SK-N-SH (cell line): ENCODE measurements around the gene SZT2. TPM values are rescaled to one million over a fixed set of nuclear protein-coding genes. Genes with fewer than 3 reads are reported as not detected.

Experiments used
- CTCF ChIA-PET: fragments of 300-600, 350-600 bp; formaldehyde crosslinking; extraction: SDS; loops from one replicate; lab custom pipeline; 2021; lab: Yijun Ruan, JAX
- POLR2A ChIA-PET: fragments of 350-600 bp; sonication (Branson Sonifier 250); formaldehyde crosslinking; extraction: SDS; loops from one replicate; lab custom pipeline; 2020; ENCODE audit warnings: antibody characterized with exemption, inconsistent platforms; lab: Yijun Ruan, JAX
- DNase-seq: peaks from one replicate; pipeline ENCODE4 v3.0.0; 2012
- H2AFZ ChIP-seq: fragments of 200-600 bp; sonication (generic); 2 replicates; pipeline ENCODE4 v1.8.1; 2016; ENCODE audit warnings: antibody characterized with exemption, mild to moderate bottlenecking, low read depth
- H3F3A ChIP-seq: fragments of 200-600 bp; sonication (generic); replicated peaks from 2 replicates; pipeline ENCODE3; 2016; ENCODE audit warnings: antibody characterized with exemption, mild to moderate bottlenecking; ENCODE audit not compliant: insufficient read depth
- H3K27ac ChIP-seq, 2 experiments: fragments of 200-500 bp in 1 of 2; fragments of 200-600 bp in 1 of 2; sonication (Bioruptor generic) in 1 of 2; sonication (generic), shearing (Covaris generic) in 1 of 2; 2 replicates each; pipeline versions ENCODE4 v1.5.1 to v1.6.1; 2014 to 2016; ENCODE audit warnings: low read depth in 2 of 2, inconsistent platforms in 1 of 2, low read length in 1 of 2, mild to moderate bottlenecking in 1 of 2, mixed read lengths in 1 of 2
- H3K27me3 ChIP-seq: fragments of 200-600 bp; sonication (generic), shearing (Covaris generic); 2 replicates; pipeline ENCODE4 v1.6.1; 2016; ENCODE audit warnings: mixed run types; ENCODE audit not compliant: insufficient read depth
- H3K36me3 ChIP-seq, 2 experiments: fragments of 200-500 bp in 1 of 2; fragments of 200-600 bp in 1 of 2; sonication (Bioruptor generic) in 1 of 2; sonication (generic) in 1 of 2; replicated peaks in 1 of 2; 2 replicates each; pipeline versions ENCODE3 to v1.5.1; 2014 to 2016; ENCODE audit warnings: low read length in 1 of 2, mild to moderate bottlenecking in 1 of 2; ENCODE audit not compliant: insufficient read depth in 2 of 2, control insufficient read depth in 1 of 2
- H3K4me1 ChIP-seq, 2 experiments: fragments of 200-500 bp in 1 of 2; fragments of 200-600 bp in 1 of 2; sonication (Bioruptor generic) in 1 of 2; sonication (generic), shearing (Covaris generic) in 1 of 2; 2 replicates each; pipeline versions ENCODE4 v1.5.1 to v1.6.1; 2014 to 2016; ENCODE audit warnings: low read depth in 1 of 2, low read length in 1 of 2, mixed run types in 1 of 2; ENCODE audit not compliant: insufficient read depth in 2 of 2, control insufficient read depth in 1 of 2
- H3K4me2 ChIP-seq: fragments of 200-600 bp; sonication (generic), shearing (Covaris generic); 2 replicates; pipeline ENCODE4 v1.6.1; 2017; ENCODE audit warnings: mixed run types
- H3K4me3 ChIP-seq, 2 experiments: fragments of 200-500 bp in 1 of 2; fragments of 200-600 bp in 1 of 2; sonication (Bioruptor generic) in 1 of 2; sonication (generic), shearing (Covaris generic) in 1 of 2; 2 replicates each; pipeline versions ENCODE4 v1.5.1 to v1.8.1; 2014 to 2016; ENCODE audit warnings: low read depth in 2 of 2, inconsistent platforms in 1 of 2, low read length in 1 of 2, mild to moderate bottlenecking in 1 of 2, mixed read lengths in 1 of 2, moderate library complexity in 1 of 2
- H3K79me2 ChIP-seq: fragments of 200-600 bp; sonication (generic); 2 replicates; pipeline ENCODE4 v1.8.1; 2017; ENCODE audit warnings: mild to moderate bottlenecking; ENCODE audit not compliant: insufficient read depth
- H3K9ac ChIP-seq: fragments of 200-600 bp; sonication (generic); 2 replicates; pipeline ENCODE4 v1.6.1; 2017; ENCODE audit warnings: mixed run types
- H3K9me2 ChIP-seq: fragments of 200-600 bp; sonication (generic); 2 replicates; pipeline ENCODE4 v1.6.1; 2017; ENCODE audit warnings: mixed run types
- H3K9me3 ChIP-seq: fragments of 200-600 bp; sonication (generic); 2 replicates; pipeline ENCODE4 v1.6.1; 2017; ENCODE audit warnings: mixed run types, mild to moderate bottlenecking, moderate library complexity
- H4K20me1 ChIP-seq: fragments of 200-600 bp; sonication (generic); 2 replicates; pipeline ENCODE4 v1.6.1; 2017; ENCODE audit warnings: mild to moderate bottlenecking, mixed run types; ENCODE audit not compliant: insufficient read depth
- FOSL2 ChIP-seq: IDR thresholded peaks from 2 replicates; pipeline ENCODE4 v1.4.0; 2012; ENCODE audit warnings: low read depth, mild to moderate bottlenecking, moderate library complexity, borderline replicate concordance
- FOXJ3 ChIP-seq: sonication (generic); formaldehyde crosslinking; IDR thresholded peaks from 2 replicates; pipeline ENCODE4 v1.5.1; 2020; ENCODE audit warnings: mild to moderate bottlenecking, missing genetic modification reagents
- FOXM1 ChIP-seq: IDR thresholded peaks from 2 replicates; pipeline ENCODE4 v1.4.0; 2012; ENCODE audit warnings: low read depth, mild to moderate bottlenecking
- POLR2AphosphoS5 ChIP-seq: IDR thresholded peaks from 2 replicates; pipeline ENCODE4 v1.6.1; 2012; ENCODE audit warnings: low read depth, low read length
- RAD21 ChIP-seq: IDR thresholded peaks from 2 replicates; pipeline ENCODE4 v1.6.1; 2012; ENCODE audit warnings: mild to moderate bottlenecking, low read length
- RFX5 ChIP-seq: IDR thresholded peaks from 2 replicates; pipeline ENCODE4 v1.6.1; 2012; ENCODE audit warnings: mild to moderate bottlenecking, improper control_type of control experiment, low read length
- SIN3A ChIP-seq: IDR thresholded peaks from 2 replicates; pipeline ENCODE4 v1.6.1; 2012; ENCODE audit warnings: low read depth, mild to moderate bottlenecking, low read length, moderate library complexity, borderline replicate concordance
- TEAD4 ChIP-seq: IDR thresholded peaks from 2 replicates; pipeline ENCODE4 v1.4.0; 2012; ENCODE audit warnings: mild to moderate bottlenecking, borderline replicate concordance; ENCODE audit not compliant: insufficient read depth
- YY1 ChIP-seq: IDR thresholded peaks from 2 replicates; pipeline ENCODE4 v1.4.0; 2012; ENCODE audit warnings: low read depth, mild to moderate bottlenecking
- WGBS: methylation state at CpG from one replicate; pipeline ENCODE4 v1.1.6; 2017; ENCODE audit warnings: low lambda C conversion rate; 5-methylcytosine and 5-hydroxymethylcytosine counted together
- polyA plus RNA-seq, 3 experiments: library from polyadenylated mRNA; depleted of rRNA; stranded (reverse); fragments of >200 nt; gene quantifications; 2 replicates each; pipeline ENCODE4 v1.2.3, GENCODE V29; 2012
- TF ChIP-seq, protein P1 (sequence below): fragments of 200-600 bp; sonication (generic); IDR thresholded peaks from 2 replicates; pipeline ENCODE4 v1.6.1; 2017; ENCODE audit warnings: antibody characterized with exemption, mild to moderate bottlenecking, moderate library complexity
- TF ChIP-seq, protein P2 (sequence below): IDR thresholded peaks from 2 replicates; pipeline ENCODE4; 2012
- TF ChIP-seq, protein P3 (sequence below): IDR thresholded peaks from 2 replicates; pipeline ENCODE4 v1.4.0; 2012; ENCODE audit warnings: low read depth, borderline replicate concordance
- TF ChIP-seq, protein P4 (sequence below): fragments of 150-350 bp; IDR thresholded peaks from 2 replicates; pipeline ENCODE4 v1.6.1; 2016; ENCODE audit warnings: mild to moderate bottlenecking, low read depth, low read length
- TF ChIP-seq, protein P5 (sequence below): IDR thresholded peaks from 2 replicates; pipeline ENCODE4 v1.4.0; 2012; ENCODE audit warnings: low read depth, borderline replicate concordance

Gene SZT2
- polyA plus RNA-seq, 1 of the 3 experiments (the other 2 are of a cell fraction) = 12.9 TPM

DNA sequence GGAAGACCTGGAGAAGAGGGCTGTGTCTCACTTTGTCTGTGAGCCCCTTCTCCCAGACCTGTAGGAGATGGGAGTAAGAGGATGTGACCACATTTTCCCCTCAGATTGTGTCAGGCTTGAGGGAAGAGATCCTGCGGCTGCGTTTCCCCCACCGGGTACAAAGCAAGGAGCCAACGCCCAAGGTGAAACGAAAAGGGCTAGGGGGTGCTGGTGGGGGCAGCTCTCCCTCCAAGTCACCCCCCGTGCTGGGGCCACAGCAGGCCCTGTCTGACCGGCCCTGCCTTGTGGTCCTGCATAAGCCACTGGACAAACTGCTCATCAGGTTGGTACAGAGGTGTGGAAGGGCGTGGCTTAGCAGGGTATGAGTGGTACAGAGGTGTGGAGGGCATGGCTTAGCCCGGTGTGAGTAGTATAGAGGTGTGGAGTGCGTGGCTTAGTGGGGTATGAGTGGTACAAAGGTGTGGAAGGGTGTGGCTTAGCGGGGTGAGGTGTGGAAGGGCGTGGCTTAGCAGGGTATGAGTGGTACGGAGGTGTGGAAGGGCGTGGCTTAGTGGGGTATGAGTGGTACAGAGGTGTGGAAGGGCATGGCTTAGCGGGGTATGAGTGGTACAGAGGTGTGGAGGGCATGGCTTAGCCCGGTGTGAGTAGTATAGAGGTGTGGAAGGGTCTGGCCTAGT lies 33.4 kb downstream of the SZT2 start:
- WGBS = 96% methylated on average over 16 of the region's 16 CpGs
- TF ChIP-seq TEAD4 (no peak), FOXM1 (no peak), SIN3A (no peak), FOXJ3 (CRISPR knock-in tag) (no peak), RAD21 (no peak)
- TF ChIP-seq, protein P1, sequence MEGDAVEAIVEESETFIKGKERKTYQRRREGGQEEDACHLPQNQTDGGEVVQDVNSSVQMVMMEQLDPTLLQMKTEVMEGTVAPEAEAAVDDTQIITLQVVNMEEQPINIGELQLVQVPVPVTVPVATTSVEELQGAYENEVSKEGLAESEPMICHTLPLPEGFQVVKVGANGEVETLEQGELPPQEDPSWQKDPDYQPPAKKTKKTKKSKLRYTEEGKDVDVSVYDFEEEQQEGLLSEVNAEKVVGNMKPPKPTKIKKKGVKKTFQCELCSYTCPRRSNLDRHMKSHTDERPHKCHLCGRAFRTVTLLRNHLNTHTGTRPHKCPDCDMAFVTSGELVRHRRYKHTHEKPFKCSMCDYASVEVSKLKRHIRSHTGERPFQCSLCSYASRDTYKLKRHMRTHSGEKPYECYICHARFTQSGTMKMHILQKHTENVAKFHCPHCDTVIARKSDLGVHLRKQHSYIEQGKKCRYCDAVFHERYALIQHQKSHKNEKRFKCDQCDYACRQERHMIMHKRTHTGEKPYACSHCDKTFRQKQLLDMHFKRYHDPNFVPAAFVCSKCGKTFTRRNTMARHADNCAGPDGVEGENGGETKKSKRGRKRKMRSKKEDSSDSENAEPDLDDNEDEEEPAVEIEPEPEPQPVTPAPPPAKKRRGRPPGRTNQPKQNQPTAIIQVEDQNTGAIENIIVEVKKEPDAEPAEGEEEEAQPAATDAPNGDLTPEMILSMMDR = no peak
- TF ChIP-seq, protein P2, sequence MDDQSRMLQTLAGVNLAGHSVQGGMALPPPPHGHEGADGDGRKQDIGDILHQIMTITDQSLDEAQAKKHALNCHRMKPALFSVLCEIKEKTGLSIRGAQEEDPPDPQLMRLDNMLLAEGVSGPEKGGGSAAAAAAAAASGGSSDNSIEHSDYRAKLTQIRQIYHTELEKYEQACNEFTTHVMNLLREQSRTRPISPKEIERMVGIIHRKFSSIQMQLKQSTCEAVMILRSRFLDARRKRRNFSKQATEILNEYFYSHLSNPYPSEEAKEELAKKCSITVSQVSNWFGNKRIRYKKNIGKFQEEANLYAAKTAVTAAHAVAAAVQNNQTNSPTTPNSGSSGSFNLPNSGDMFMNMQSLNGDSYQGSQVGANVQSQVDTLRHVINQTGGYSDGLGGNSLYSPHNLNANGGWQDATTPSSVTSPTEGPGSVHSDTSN = no peak
- TF ChIP-seq, protein P3, sequence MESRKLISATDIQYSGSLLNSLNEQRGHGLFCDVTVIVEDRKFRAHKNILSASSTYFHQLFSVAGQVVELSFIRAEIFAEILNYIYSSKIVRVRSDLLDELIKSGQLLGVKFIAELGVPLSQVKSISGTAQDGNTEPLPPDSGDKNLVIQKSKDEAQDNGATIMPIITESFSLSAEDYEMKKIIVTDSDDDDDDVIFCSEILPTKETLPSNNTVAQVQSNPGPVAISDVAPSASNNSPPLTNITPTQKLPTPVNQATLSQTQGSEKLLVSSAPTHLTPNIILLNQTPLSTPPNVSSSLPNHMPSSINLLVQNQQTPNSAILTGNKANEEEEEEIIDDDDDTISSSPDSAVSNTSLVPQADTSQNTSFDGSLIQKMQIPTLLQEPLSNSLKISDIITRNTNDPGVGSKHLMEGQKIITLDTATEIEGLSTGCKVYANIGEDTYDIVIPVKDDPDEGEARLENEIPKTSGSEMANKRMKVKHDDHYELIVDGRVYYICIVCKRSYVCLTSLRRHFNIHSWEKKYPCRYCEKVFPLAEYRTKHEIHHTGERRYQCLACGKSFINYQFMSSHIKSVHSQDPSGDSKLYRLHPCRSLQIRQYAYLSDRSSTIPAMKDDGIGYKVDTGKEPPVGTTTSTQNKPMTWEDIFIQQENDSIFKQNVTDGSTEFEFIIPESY = no peak
- POLR2A ChIA-PET = no interaction called here
- CTCF ChIA-PET = no interaction called here
- H3K4me2 ChIP-seq = no peak overlapping the region
- H3K4me3 ChIP-seq = no peak overlapping the region
- H3K27me3 ChIP-seq = no peaks in the 10 kb centered on the region
- H3K27ac ChIP-seq = no peak overlapping the region
- H2AFZ ChIP-seq = no peak overlapping the region
- H3K9me3 ChIP-seq = no peaks in the 10 kb centered on the region
- H4K20me1 ChIP-seq = no peaks in the 10 kb centered on the region
- no peak overlapping the region for H3K9ac ChIP-seq
- H3F3A ChIP-seq = no peaks in the 10 kb centered on the region
- peaks cover 21 to 87% of the 10 kb centered on the region in 2 experiments for H3K36me3 ChIP-seq
- no peaks in the 10 kb centered on the region for H3K4me1 ChIP-seq
- DNase-seq = no peak
- no peaks in the 10 kb centered on the region for H3K79me2 ChIP-seq
- no peaks in the 10 kb centered on the region for H3K9me2 ChIP-seq

DNA sequence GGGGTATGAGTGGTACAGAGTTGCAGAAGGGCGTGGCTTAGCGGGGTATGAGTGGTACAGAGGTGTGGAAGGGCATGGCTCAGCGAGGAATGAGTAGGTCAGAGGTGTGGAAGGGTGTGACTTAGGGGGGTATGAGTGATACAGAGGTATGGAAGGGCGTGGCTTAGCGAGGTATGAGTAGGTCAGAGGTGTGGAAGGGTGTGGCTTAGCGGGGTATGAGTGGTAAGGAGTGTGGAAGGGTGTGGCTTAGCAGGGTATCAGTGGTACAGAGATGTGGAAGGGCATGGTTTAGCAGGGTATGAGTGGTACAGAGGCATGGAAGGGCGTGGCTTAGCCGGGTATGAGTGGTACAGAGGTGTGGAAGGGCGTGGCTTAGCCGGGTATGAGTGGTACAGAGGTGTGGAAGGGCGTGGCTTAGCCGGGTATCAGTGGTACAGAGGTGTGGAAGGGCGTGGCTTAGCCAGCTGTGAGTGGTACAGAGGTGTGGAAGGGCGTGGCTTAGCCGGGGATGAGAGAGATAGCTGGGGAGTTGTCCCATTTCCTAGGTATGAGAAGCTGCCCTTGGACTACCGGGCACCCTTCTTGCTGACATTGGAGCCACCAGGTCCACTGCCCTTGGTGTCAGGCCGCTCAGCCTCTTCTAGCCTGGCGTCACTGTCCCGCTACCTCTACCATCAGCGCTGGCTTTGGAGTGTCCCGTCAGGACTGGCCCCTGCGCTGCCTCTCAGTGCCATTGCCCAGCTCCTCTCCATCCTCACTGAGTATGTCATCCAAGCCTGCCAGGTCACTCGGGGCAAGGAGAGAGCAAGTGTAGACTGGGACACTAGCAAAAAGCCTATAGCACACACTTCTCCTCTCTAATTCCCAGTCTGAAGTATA lies 34.2 kb downstream of the SZT2 start:
- no peaks in the 10 kb centered on the region for H3K79me2 ChIP-seq
- no peaks in the 10 kb centered on the region for H4K20me1 ChIP-seq
- H3K9me3 ChIP-seq = no peaks in the 10 kb centered on the region
- no peak overlapping the region for H3K27ac ChIP-seq
- no peak overlapping the region for H3K9ac ChIP-seq
- H3K27me3 ChIP-seq = no peaks in the 10 kb centered on the region
- TF ChIP-seq YY1 = no peak
- TF ChIP-seq, protein P4, sequence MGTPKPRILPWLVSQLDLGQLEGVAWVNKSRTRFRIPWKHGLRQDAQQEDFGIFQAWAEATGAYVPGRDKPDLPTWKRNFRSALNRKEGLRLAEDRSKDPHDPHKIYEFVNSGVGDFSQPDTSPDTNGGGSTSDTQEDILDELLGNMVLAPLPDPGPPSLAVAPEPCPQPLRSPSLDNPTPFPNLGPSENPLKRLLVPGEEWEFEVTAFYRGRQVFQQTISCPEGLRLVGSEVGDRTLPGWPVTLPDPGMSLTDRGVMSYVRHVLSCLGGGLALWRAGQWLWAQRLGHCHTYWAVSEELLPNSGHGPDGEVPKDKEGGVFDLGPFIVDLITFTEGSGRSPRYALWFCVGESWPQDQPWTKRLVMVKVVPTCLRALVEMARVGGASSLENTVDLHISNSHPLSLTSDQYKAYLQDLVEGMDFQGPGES = no peak
- TF ChIP-seq POLR2AphosphoS5 = no peak
- no peak for TF ChIP-seq RFX5
- no peak for TF ChIP-seq FOSL2
- TF ChIP-seq, protein P1 = no peak
- TF ChIP-seq, protein P5, sequence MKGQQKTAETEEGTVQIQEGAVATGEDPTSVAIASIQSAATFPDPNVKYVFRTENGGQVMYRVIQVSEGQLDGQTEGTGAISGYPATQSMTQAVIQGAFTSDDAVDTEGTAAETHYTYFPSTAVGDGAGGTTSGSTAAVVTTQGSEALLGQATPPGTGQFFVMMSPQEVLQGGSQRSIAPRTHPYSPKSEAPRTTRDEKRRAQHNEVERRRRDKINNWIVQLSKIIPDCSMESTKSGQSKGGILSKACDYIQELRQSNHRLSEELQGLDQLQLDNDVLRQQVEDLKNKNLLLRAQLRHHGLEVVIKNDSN = no peak
- no peak for TF ChIP-seq TEAD4
- TF ChIP-seq RAD21 = no peak
- TF ChIP-seq SIN3A = no peak
- H3K9me2 ChIP-seq = no peaks in the 10 kb centered on the region
- DNase-seq = no peak
- no peaks in the 10 kb centered on the region for H3F3A ChIP-seq
- no peak overlapping the region for H2AFZ ChIP-seq
- H3K4me2 ChIP-seq = no peak overlapping the region
- ChIA-PET POLR2A (interaction anchor here (0.7 kb wide), 1 partner anchor 30 kb away, joined by 5 read pairs; no protein-coding TSS in a partner anchor), CTCF (interaction anchor here (0.6 to 0.9 kb wide), 2 partner anchors 9 to 197 kb away, joined by 3 read pairs; no protein-coding TSS in a partner anchor)
- H3K36me3 ChIP-seq = peaks cover 17 to 89% of the 10 kb centered on the region in 2 experiments
- no peaks in the 10 kb centered on the region for H3K4me1 ChIP-seq
- H3K4me3 ChIP-seq = no peak overlapping the region
- 95% methylated on average over 23 of the region's 23 CpGs for whole genome bisulfite sequencing
